GM19099 (cell line): Measurements from ENCODE around the gene NFYC.

Experiments used
- POLR2A ChIP-seq: IDR thresholded peaks from 3 replicates; pipeline ENCODE4 v1.6.1; 2011; ENCODE audit warnings: low read depth; ENCODE audit not compliant: insufficient read length; ENCODE audit errors: extremely low read depth

The NFYC gene

GRCh38 chr1:40712405-40712944, 21.0 kb downstream of the NFYC start:
- TF ChIP-seq POLR2A = no peak

GRCh38 chr1:40712997-40713396, 21.5 kb downstream of the NFYC start:
- TF ChIP-seq POLR2A = peak; percentile 19

GRCh38 chr1:40715491-40716059, 24.1 kb downstream of the NFYC start:
- no peak for TF ChIP-seq POLR2A

- no peak for TF ChIP-seq POLR2A
Observed at GRCh38 chr1:40717065-40717464, 25.6 kb downstream of the NFYC start.

GRCh38 chr1:40717955-40718354, 26.5 kb downstream of the NFYC start:
- TF ChIP-seq POLR2A = no peak

GRCh38 chr1:40720493-40720892, 29.0 kb downstream of the NFYC start:
- no peak for TF ChIP-seq POLR2A

GRCh38 chr1:40722622-40723021, 31.1 kb downstream of the NFYC start:
- TF ChIP-seq POLR2A = no peak

GRCh38 chr1:40723196-40723955, 31.9 kb downstream of the NFYC start:
- no peak for TF ChIP-seq POLR2A

- no peak for TF ChIP-seq POLR2A
Observed at GRCh38 chr1:40732756-40733301, 41.3 kb downstream of the NFYC start.

- no peak for TF ChIP-seq POLR2A
Observed at GRCh38 chr1:40734882-40735628, 43.6 kb downstream of the NFYC start.

GRCh38 chr1:40736085-40736531, 44.6 kb downstream of the NFYC start:
- no peak for TF ChIP-seq POLR2A

GRCh38 chr1:40738831-40739230, 47.3 kb downstream of the NFYC start:
- no peak for TF ChIP-seq POLR2A

- no peak for TF ChIP-seq POLR2A
Observed at GRCh38 chr1:40739455-40740008, 48.0 kb downstream of the NFYC start.

- no peak for TF ChIP-seq POLR2A
Observed at GRCh38 chr1:40740039-40740996, 48.8 kb downstream of the NFYC start.
